Fibroblast of lung (primary cell): Measurements from ENCODE around the gene CCDC87. TPM values are rescaled to one million over a fixed set of nuclear protein-coding genes. Genes with fewer than 3 reads are reported as not detected.

Source experiments
- DNase-seq, 2 donors: peaks; one replicate each; pipeline versions ENCODE4 v3.0.0 to v3.0.0-alpha.2; 2010; ENCODE audit warnings: low read depth in 2 of 2
- H2AFZ ChIP-seq: 2 replicates; pipeline ENCODE4 v1.5.1; 2012; ENCODE audit warnings: low read length, control low read depth, inconsistent platforms
- H3K27ac ChIP-seq: 2 replicates; pipeline ENCODE4 v1.5.1; 2011; ENCODE audit warnings: low read length, control low read depth; ENCODE audit not compliant: insufficient read depth
- H3K27me3 ChIP-seq: 2 replicates; pipeline ENCODE4 v1.5.1; 2011; ENCODE audit warnings: mild to moderate bottlenecking, low read length; ENCODE audit not compliant: control insufficient read depth, insufficient read depth
- H3K36me3 ChIP-seq: 2 replicates; pipeline ENCODE4 v1.5.1; 2011; ENCODE audit warnings: low read length; ENCODE audit not compliant: control insufficient read depth, insufficient read depth
- H3K4me1 ChIP-seq: 2 replicates; pipeline ENCODE4 v1.5.1; 2011; ENCODE audit warnings: low read length; ENCODE audit not compliant: control insufficient read depth, insufficient read depth; ENCODE audit errors: extremely low read depth
- H3K4me2 ChIP-seq: 2 replicates; pipeline ENCODE4 v1.5.1; 2011; ENCODE audit warnings: low read length, control low read depth; ENCODE audit not compliant: insufficient read depth; ENCODE audit errors: extremely low read depth
- H3K4me3 ChIP-seq, 4 experiments: fragments of 200-600 bp in 1 of 4; sonication (generic) in 1 of 4; replicated peaks in 1 of 4; 2 replicates each; pipeline ENCODE4 v1.5.1; 2011 to 2016; ENCODE audit warnings: low read length in 4 of 4, low read depth in 3 of 4, mild to moderate bottlenecking in 3 of 4, control low read depth in 2 of 4, inconsistent platforms in 1 of 4, mixed read lengths in 1 of 4; ENCODE audit not compliant: insufficient read depth in 1 of 4; ENCODE audit errors: control extremely low read depth in 1 of 4
- H3K79me2 ChIP-seq: 2 replicates; pipeline ENCODE4 v1.5.1; 2012; ENCODE audit warnings: mild to moderate bottlenecking, low read length, inconsistent platforms; ENCODE audit not compliant: control insufficient read depth, insufficient read depth
- H3K9ac ChIP-seq: 2 replicates; pipeline ENCODE4 v1.5.1; 2011; ENCODE audit warnings: mild to moderate bottlenecking, low read length, control low read depth; ENCODE audit not compliant: insufficient read depth
- H3K9me3 ChIP-seq: 2 replicates; pipeline ENCODE4 v1.5.1; 2012; ENCODE audit warnings: low read depth, low read length; ENCODE audit not compliant: control insufficient read depth, insufficient read depth
- H4K20me1 ChIP-seq: 2 replicates; pipeline ENCODE4 v1.5.1; 2011; ENCODE audit warnings: low read length; ENCODE audit not compliant: control insufficient read depth, insufficient read depth; ENCODE audit errors: extremely low read depth
- EZH2 ChIP-seq: IDR thresholded peaks from 2 replicates; pipeline ENCODE4 v1.5.1; 2012; ENCODE audit warnings: low read length, control low read depth, mild to moderate bottlenecking; ENCODE audit errors: missing control alignments
- polyA plus RNA-seq, 2 donors: library from polyadenylated mRNA; depleted of rRNA in 1 of 2; stranded (reverse) in 1 of 2; unstranded in 1 of 2; fragments of >200 nt; gene quantifications; 2 replicates each; pipeline ENCODE4 v1.2.1, GENCODE V29; 2011 to 2012; ENCODE audit warnings: missing spikeins in 1 of 2
- total RNA-seq: library from RNA; depleted of rRNA; stranded (reverse); fragments of >200 nt; gene quantifications from 2 replicates; pipeline ENCODE4 v1.2.1, GENCODE V29; 2014
- TF ChIP-seq, protein P1 (sequence below), 2 donors: IDR thresholded peaks in 1 of 2; conservative IDR thresholded peaks in 1 of 2; 1 replicate in 1 of 2; 2 replicates in 1 of 2; pipeline ENCODE4 v1.5.1; 2011 to 2012; ENCODE audit warnings: low read length in 2 of 2, control low read depth in 1 of 2, inconsistent platforms in 1 of 2, low read depth in 1 of 2, mild to moderate bottlenecking in 1 of 2

The CCDC87 gene
- total and polyA plus RNA-seq, 2 donors (not counting 1 experiment from before 2014, with no cell fraction given) = 0.11 to 0.33 TPM

DNA sequence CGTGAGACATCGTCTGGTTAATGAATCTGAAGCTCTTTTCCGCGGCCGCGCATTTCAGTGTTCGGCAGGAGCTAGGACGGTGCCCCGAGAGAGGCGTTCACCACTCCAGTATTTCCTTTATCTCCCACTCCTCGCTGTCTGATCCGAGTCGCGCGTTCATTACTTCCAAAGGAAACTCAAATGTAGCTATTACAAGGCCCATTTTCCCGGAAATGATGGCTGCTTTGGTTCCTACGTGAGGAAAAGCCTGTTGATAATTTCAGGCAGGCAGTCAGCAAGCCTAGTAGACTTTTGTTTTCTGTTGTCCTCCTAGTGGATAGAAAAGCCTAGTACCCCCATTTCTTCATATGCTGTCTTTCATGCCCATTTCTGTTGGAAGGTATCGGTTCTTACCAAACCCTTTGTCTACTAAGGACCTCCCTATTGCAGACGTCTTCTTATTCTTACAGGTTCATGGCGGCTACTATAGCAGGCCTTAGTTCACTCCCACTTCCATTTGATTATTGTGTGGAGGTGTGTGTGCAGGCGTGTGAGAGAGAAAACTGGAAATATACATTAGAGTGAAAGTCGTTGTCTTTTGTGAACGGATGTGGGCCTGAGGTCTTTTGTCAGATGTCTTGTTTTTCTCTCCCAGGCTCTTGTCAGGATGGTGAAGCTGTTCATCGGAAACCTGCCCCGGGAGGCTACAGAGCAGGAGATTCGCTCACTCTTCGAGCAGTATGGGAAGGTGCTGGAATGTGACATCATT, 46.4 kb upstream of the CCDC87 start:
- Histone ChIP-seq H3K36me3 (peaks cover 14% of the 10 kb centered on the region), H3K9ac (peak overlapping the region; percentile 92), H3K4me2 (peak overlapping the region; percentile 99), H2AFZ (no peak overlapping the region), H3K27ac (peak overlapping the region; percentile 96), H3K79me2 (peaks cover 84% of the 10 kb centered on the region), H3K4me1 (peaks cover 5% of the 10 kb centered on the region), H3K4me3 (peak overlapping the region; percentile 89 to 95 (median 91)), H3K27me3 (no peaks in the 10 kb centered on the region), H4K20me1 (peaks cover 2% of the 10 kb centered on the region), H3K9me3 (no peaks in the 10 kb centered on the region)
- peak; percentile 39 to 53 for DNase-seq
- TF ChIP-seq EZH2 = no peak
- TF ChIP-seq, protein P1, sequence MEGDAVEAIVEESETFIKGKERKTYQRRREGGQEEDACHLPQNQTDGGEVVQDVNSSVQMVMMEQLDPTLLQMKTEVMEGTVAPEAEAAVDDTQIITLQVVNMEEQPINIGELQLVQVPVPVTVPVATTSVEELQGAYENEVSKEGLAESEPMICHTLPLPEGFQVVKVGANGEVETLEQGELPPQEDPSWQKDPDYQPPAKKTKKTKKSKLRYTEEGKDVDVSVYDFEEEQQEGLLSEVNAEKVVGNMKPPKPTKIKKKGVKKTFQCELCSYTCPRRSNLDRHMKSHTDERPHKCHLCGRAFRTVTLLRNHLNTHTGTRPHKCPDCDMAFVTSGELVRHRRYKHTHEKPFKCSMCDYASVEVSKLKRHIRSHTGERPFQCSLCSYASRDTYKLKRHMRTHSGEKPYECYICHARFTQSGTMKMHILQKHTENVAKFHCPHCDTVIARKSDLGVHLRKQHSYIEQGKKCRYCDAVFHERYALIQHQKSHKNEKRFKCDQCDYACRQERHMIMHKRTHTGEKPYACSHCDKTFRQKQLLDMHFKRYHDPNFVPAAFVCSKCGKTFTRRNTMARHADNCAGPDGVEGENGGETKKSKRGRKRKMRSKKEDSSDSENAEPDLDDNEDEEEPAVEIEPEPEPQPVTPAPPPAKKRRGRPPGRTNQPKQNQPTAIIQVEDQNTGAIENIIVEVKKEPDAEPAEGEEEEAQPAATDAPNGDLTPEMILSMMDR (conservative IDR thresholded peaks at IDR 0.05 in 1 of 2, IDR thresholded peaks at IDR 0.05 in 1 of 2; ENCODE audit: low read depth in 1 of 2, low read length in 2 of 2) = no peak

DNA sequence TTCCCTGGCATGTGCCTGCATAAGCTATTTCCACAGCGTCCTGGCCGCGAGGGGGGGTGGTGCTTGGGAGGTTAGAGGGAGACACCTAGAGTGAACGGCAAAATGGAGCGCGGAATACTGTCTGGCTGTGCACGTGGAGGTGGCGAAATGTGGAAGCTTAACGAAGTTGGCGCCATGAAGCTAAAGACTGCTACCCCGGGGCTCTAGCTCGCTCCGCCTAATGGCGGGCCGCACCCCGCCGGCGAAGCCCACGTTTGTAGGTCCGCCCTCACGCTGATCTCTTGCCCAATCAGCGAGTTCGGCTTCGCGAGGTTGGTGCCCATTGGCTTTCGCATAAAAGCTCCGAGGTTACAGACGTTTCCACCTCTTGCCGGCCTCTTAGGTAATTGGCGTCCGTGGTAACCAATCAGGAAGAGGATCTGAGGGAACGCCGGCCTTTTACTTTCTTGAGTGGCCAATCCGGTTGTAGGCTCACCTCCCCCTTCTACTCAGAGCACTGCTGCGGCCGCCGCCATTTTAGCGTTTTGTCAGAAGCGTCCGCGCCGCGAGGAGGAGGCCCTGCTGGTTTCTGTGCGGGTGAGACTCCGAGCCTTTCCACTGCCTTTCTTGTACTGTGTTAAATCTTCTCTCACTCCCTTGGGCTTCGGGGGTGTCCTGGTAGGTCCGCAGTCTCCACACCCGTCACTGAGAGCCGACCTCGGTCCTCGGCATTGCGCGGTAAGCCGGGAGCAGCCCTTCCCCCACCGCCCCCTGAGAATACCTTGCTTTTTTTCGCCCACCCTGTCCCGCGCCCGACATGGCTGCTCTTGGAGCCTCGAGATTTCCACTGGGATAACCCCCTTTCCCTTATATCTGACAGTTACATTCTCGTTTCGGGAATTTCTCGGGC, 45.6 kb upstream of the CCDC87 start, which contains the start of gene RBM4:
RBM4 (plus strand) TSS at position 527 of the 889 bp plus-strand sequence. CDS start 1,009 bp downstream, outside the sequence.
- Histone ChIP-seq H3K36me3 (peaks cover 6% of the 10 kb centered on the region), H3K27ac (peak within 1 kb of the TSS; percentile 96), H3K79me2 (peaks cover 80% of the 10 kb centered on the region), H4K20me1 (peaks cover 1% of the 10 kb centered on the region), H3K4me3 (peak within 1 kb of the TSS; percentile 89 to 95 (median 91)), H2AFZ (peak within 1 kb of the TSS; percentile 35), H3K9me3 (no peaks in the 10 kb centered on the region), H3K9ac (peak within 1 kb of the TSS; percentile 92), H3K27me3 (no peaks in the 10 kb centered on the region), H3K4me2 (peak within 1 kb of the TSS; percentile 99), H3K4me1 (peaks cover 5% of the 10 kb centered on the region)
- TF ChIP-seq, protein P1 (conservative IDR thresholded peaks at IDR 0.05 in 1 of 2, IDR thresholded peaks at IDR 0.05 in 1 of 2; ENCODE audit: low read depth in 1 of 2, low read length in 2 of 2) = no peak
- no peak for TF ChIP-seq EZH2
- DNase-seq = peak; percentile 100
